22Rv1 (cell line): ENCODE measurements around the gene LXN.

Experiments used
- H3K27ac ChIP-seq: fragments of 450-650 bp; 2 replicates; pipeline ENCODE4 v1.5.1; 2017
- CTCF ChIP-seq: fragments of 450-650 bp; IDR thresholded peaks from 2 replicates; pipeline ENCODE4 v1.5.1; 2017; ENCODE audit warnings: mild to moderate bottlenecking
- ZFX ChIP-seq: fragments of 450-650 bp; IDR thresholded peaks from 2 replicates; pipeline ENCODE4 v1.6.1; 2017; ENCODE audit warnings: antibody characterized with exemption, borderline replicate concordance

Gene LXN

DNA sequence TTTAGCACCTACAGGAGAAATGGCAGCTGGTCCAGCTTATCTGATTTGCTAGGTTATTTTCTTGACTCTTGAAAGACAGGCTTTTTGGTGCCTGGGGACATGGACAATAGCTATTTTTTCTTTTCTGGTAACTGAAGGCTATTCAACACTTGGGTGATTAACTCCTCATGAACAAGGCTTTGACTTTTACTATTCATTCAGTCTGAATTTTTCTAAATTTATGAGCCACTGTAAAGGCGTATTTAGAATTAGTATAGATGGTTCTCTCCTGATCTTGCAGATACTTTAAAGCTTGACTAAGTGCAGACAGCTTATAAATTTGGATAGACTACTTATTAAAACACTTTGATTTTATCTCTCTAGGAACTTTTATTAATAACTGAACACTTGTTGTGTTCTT lies 46.6 kb downstream of the LXN start:
- TF ChIP-seq ZFX (no peak), CTCF (no peak)
- no peak overlapping the region for H3K27ac ChIP-seq

DNA sequence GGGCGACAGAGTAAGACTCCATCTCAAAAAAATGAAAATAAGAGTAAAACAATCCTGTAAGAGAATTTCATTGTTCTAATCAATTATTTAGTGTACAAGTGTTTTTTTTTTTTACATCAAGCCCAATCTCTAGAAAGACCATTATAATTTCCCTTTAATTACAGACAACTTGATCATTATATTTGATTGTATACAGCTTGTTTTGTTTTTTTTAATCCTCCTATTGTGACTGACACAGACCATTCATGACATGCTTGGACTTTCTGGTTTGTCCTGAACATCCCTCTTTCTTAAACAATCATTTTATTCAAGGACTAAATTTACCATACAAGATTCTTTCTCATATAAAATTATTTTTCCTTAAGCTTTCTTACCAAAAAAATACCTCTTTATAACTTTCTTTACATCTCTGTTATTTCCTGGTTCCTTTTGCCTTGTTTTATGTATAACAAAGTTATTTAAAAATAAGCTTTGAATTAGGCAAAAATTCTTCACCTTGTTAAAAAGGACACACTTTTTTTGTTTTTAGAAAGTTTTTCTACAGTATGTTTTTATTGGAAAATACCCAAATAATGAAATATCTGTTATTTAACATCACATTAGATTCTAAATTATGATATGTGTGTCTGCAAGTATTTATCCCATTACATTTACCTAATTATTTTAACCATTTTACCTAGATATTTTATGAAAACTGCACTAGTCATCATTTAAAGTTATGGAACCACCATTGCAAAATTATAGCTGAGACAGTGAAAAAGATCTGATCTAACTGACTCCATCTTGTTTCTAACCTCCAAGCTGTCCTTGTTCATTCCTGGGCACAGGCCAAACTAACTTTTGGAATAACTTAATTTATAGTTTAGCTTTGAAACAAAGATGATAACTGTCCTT lies 54.2 kb downstream of the LXN start:
- no peak overlapping the region for H3K27ac ChIP-seq
- no peak for TF ChIP-seq ZFX
- no peak for TF ChIP-seq CTCF
